IMR-90 (cell line): ENCODE data around the gene ACOD1. TPM values are rescaled to one million over a fixed set of nuclear protein-coding genes. Genes with fewer than 3 reads are reported as not detected.

Experiments
- ATAC-seq: fragments of 200-7000 bp; cut with Tn5 transposase; 2 replicates; pipeline ENCODE4 v1.9.1; 2020; ENCODE audit warnings: low read depth, mild to moderate bottlenecking, moderate library complexity
- BruUV-seq: library from RNA; stranded (reverse); fragments of 400-500 nt; replicated peaks from 2 replicates; lab custom pipeline; 2021; lab: Mats Ljungman, UMichigan
- CTCF ChIA-PET: fragments of 300-600 bp; formaldehyde crosslinking; extraction: SDS; loops from one replicate; lab custom pipeline; 2021; ENCODE audit warnings: antibody characterized with exemption; lab: Yijun Ruan, JAX
- POLR2A ChIA-PET: fragments of 300-600 bp; sonication (Branson Sonifier 250); formaldehyde crosslinking; loops from one replicate; lab custom pipeline; 2022; ENCODE audit warnings: antibody characterized with exemption; ENCODE audit not compliant: unreplicated experiment; lab: Charles Lee
- DNase-seq: peaks from one replicate; pipeline ENCODE4 v3.0.0; 2013
- H2AFZ ChIP-seq: replicated peaks from 2 replicates; pipeline ENCODE3; 2013; ENCODE audit warnings: low read length, mild to moderate bottlenecking; ENCODE audit not compliant: poor library complexity
- H2AK5ac ChIP-seq: 2 replicates; pipeline ENCODE4 v1.6.1; 2013; ENCODE audit warnings: low read depth, low read length, inconsistent platforms
- H2AK9ac ChIP-seq: replicated peaks from 2 replicates; pipeline ENCODE3; 2013; ENCODE audit warnings: mild to moderate bottlenecking, low read depth, low read length, moderate library complexity; ENCODE audit not compliant: poor library complexity
- H2BK120ac ChIP-seq: 2 replicates; pipeline ENCODE4 v1.6.1; 2013; ENCODE audit warnings: low read depth, low read length, inconsistent platforms
- H2BK15ac ChIP-seq: 3 replicates; pipeline ENCODE4 v1.6.1; 2013; ENCODE audit warnings: low read depth, low read length, inconsistent platforms
- H2BK20ac ChIP-seq: 2 replicates; pipeline ENCODE4 v1.6.1; 2013; ENCODE audit warnings: low read depth, mild to moderate bottlenecking, inconsistent platforms, low read length, moderate library complexity
- H2BK5ac ChIP-seq: 2 replicates; pipeline ENCODE4 v1.6.1; 2013; ENCODE audit warnings: mild to moderate bottlenecking, low read depth, low read length, inconsistent platforms; ENCODE audit not compliant: poor library complexity, severe bottlenecking
- H3K14ac ChIP-seq: replicated peaks from 2 replicates; pipeline ENCODE4 v1.6.1; 2013; ENCODE audit warnings: low read depth, low read length, inconsistent platforms
- H3K18ac ChIP-seq: 2 replicates; pipeline ENCODE4 v1.6.1; 2013; ENCODE audit warnings: low read depth, low read length, control low read depth
- H3K23ac ChIP-seq: 2 replicates; pipeline ENCODE4 v1.6.1; 2013; ENCODE audit warnings: low read depth, low read length, inconsistent platforms
- H3K27ac ChIP-seq: 2 replicates; pipeline ENCODE4 v1.5.1; 2013; ENCODE audit warnings: mild to moderate bottlenecking, control low read depth, low read length; ENCODE audit not compliant: insufficient read depth
- H3K27me3 ChIP-seq: 2 replicates; pipeline ENCODE4 v1.6.1; 2013; ENCODE audit warnings: low read length; ENCODE audit not compliant: control insufficient read depth, insufficient read depth
- H3K36me3 ChIP-seq: 2 replicates; pipeline ENCODE4 v1.6.1; 2013; ENCODE audit warnings: low read length, mixed read lengths; ENCODE audit not compliant: control insufficient read depth, insufficient read depth
- H3K4ac ChIP-seq: 2 replicates; pipeline ENCODE4 v1.6.1; 2013; ENCODE audit warnings: low read depth, low read length, inconsistent platforms
- H3K4me1 ChIP-seq: 2 replicates; pipeline ENCODE4 v1.6.1; 2013; ENCODE audit warnings: low read length, mixed read lengths; ENCODE audit not compliant: control insufficient read depth, insufficient read depth
- H3K4me2 ChIP-seq: 2 replicates; pipeline ENCODE4 v1.6.1; 2013; ENCODE audit warnings: low read depth, mild to moderate bottlenecking, control low read depth, low read length, moderate library complexity
- H3K4me3 ChIP-seq: 2 replicates; pipeline ENCODE4 v1.5.1; 2013; ENCODE audit warnings: low read depth, mild to moderate bottlenecking, control low read depth, low read length, moderate library complexity; ENCODE audit not compliant: insufficient read depth
- H3K56ac ChIP-seq: 2 replicates; pipeline ENCODE4 v1.6.1; 2013; ENCODE audit warnings: low read length, inconsistent platforms; ENCODE audit not compliant: insufficient read depth; ENCODE audit errors: extremely low read depth
- H3K79me1 ChIP-seq, 2 experiments: 2 replicates each; pipeline ENCODE4 v1.6.1; 2013; ENCODE audit warnings: low read length in 2 of 2, inconsistent platforms in 1 of 2, low read depth in 1 of 2
- H3K9ac ChIP-seq: 2 replicates; pipeline ENCODE4 v1.6.1; 2013; ENCODE audit warnings: low read depth, low read length, control low read depth
- H3K9me1 ChIP-seq: 2 replicates; pipeline ENCODE4 v1.6.1; 2013; ENCODE audit warnings: low read length, inconsistent platforms; ENCODE audit not compliant: insufficient read depth
- H3K9me3 ChIP-seq: 2 replicates; pipeline ENCODE4 v1.6.1; 2013; ENCODE audit warnings: low read length; ENCODE audit not compliant: control insufficient read depth, insufficient read depth
- H4K20me1 ChIP-seq: 2 replicates; pipeline ENCODE4 v1.6.1; 2013; ENCODE audit warnings: low read length, inconsistent platforms; ENCODE audit not compliant: insufficient read depth
- H4K5ac ChIP-seq: 2 replicates; pipeline ENCODE4 v1.6.1; 2013; ENCODE audit warnings: mild to moderate bottlenecking, low read depth, low read length, control low read depth
- H4K8ac ChIP-seq, 2 experiments: 2 replicates each; pipeline ENCODE4 v1.6.1; 2013; ENCODE audit warnings: low read depth in 2 of 2, low read length in 2 of 2, control low read depth in 1 of 2, inconsistent platforms in 1 of 2
- H4K91ac ChIP-seq: 2 replicates; pipeline ENCODE4 v1.6.1; 2013; ENCODE audit warnings: low read depth, low read length, inconsistent platforms; ENCODE audit not compliant: insufficient read depth
- BHLHE40 ChIP-seq: fragments of 150-350 bp; IDR thresholded peaks from 2 replicates; pipeline ENCODE4 v1.6.1; 2016; ENCODE audit warnings: mild to moderate bottlenecking, low read depth, low read length
- CEBPB ChIP-seq: IDR thresholded peaks from 2 replicates; pipeline ENCODE4 v1.6.1; 2012; ENCODE audit warnings: low read depth, low read length, improper control_type of control experiment
- CHD1 ChIP-seq: IDR thresholded peaks from 2 replicates; pipeline ENCODE4 v1.6.1; 2012; ENCODE audit warnings: low read depth, low read length, improper control_type of control experiment
- ELK1 ChIP-seq: fragments of 150-350 bp; IDR thresholded peaks from 2 replicates; pipeline ENCODE4 v1.6.1; 2016; ENCODE audit warnings: low read depth, mild to moderate bottlenecking, low read length, moderate library complexity, borderline replicate concordance
- MXI1 ChIP-seq: IDR thresholded peaks from 2 replicates; pipeline ENCODE4 v1.6.1; 2012; ENCODE audit warnings: low read depth, mild to moderate bottlenecking, low read length, moderate library complexity, borderline replicate concordance
- NFE2L2 ChIP-seq: fragments of 150-350 bp; IDR thresholded peaks from 2 replicates; pipeline ENCODE4 v1.6.1; 2016; ENCODE audit warnings: low read depth, mild to moderate bottlenecking, low read length
- POLR2A ChIP-seq: IDR thresholded peaks from 2 replicates; pipeline ENCODE4 v1.6.1; 2012; ENCODE audit warnings: mild to moderate bottlenecking, low read depth, low read length
- RAD21 ChIP-seq: IDR thresholded peaks from 2 replicates; pipeline ENCODE4 v1.6.1; 2012; ENCODE audit warnings: low read length, improper control_type of control experiment
- RFX5 ChIP-seq: IDR thresholded peaks from 2 replicates; pipeline ENCODE4 v1.8.0; 2012; ENCODE audit warnings: low read depth, mild to moderate bottlenecking, low read length, moderate library complexity
- WGBS, 2 experiments: methylation state at CpG; one replicate each; pipeline versions ENCODE4 v1.1.5 to v1.1.7; 2013; ENCODE audit warnings: missing lambda C conversion rate in 2 of 2; ENCODE audit not compliant: insufficient read length in 1 of 2; ENCODE audit errors: extremely low coverage in 2 of 2; 5-methylcytosine and 5-hydroxymethylcytosine counted together
- dilution Hi-C: fragments of 300-500 bp; cut with HindIII; formaldehyde crosslinking; loops from one replicate; pipeline ENCODE4 v1.14.3; 2018; ENCODE audit warnings: low sequenced_read_pairs; ENCODE audit not compliant: unreplicated experiment
- in situ Hi-C: fragments of 300-500 bp; cut with MboI; formaldehyde crosslinking; loops from 3 replicates; pipeline ENCODE4 v1.14.3; 2019; ENCODE audit warnings: low sequenced_read_pairs, inconsistent platforms, mixed read lengths
- intact Hi-C: fragments of 100-400 bp; cut with micrococcal nuclease; formaldehyde crosslinking; loops from 2 replicates; pipeline ENCODE4 v1.10.0; 2022
- polyA plus RNA-seq, 3 experiments: library from polyadenylated mRNA; depleted of rRNA; stranded (reverse); fragments of >200 nt; gene quantifications; 2 replicates each; pipeline ENCODE4 v1.2.3, GENCODE V29; 2012; ENCODE audit warnings: low replicate concordance in 1 of 3
- total RNA-seq: library from RNA; depleted of rRNA; stranded (reverse); fragments of >200 nt; gene quantifications from 2 replicates; pipeline ENCODE4 v1.2.3, GENCODE V29; 2012
- TF ChIP-seq, protein P1 (sequence below): fragments of 150-350 bp; IDR thresholded peaks from 2 replicates; pipeline ENCODE4 v1.6.1; 2017; ENCODE audit warnings: mild to moderate bottlenecking, antibody characterized with exemption, low read length, low read depth
- TF ChIP-seq, protein P2 (sequence below): conservative IDR thresholded peaks from 2 replicates; pipeline ENCODE4 v1.5.1; 2012; ENCODE audit warnings: mild to moderate bottlenecking, low read depth, low read length, improper control_type of control experiment

The ACOD1 gene
- total and polyA plus RNA-seq, 2 of the 4 experiments (the other 2 are of a cell fraction) = not detected

DNA sequence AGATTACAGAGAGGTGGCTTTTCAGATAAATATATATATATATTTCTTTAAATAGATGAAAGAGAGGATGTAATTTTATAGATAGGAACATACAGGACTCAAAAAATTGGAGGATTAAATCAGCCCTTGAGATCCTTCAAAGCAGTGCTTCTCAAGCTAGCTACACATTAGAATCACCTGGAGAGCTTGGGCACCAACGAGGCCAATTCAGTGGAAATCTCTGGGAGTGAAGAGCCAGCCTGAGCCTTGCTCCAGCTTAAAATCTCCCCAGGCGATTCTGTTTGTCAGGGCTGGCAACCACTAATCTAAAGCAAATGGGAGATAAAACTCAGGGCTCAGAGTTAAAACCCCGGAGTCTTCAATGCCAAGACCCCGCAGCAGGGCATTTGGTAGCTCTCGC lies 28.6 kb downstream of the ACOD1 start:
- in situ Hi-C loops (loop anchor here (25.0 kb wide), 1 partner anchor 1290 kb away; no protein-coding TSS in a partner anchor), intact Hi-C loops (no loop called here), dilution Hi-C loops (no loop called here)
- WGBS, 2 experiments = 58% methylated on average over 2 of the region's 5 CpGs; no CpG with 5 or more reads in 1 of the 2 experiments
- H3K27ac ChIP-seq = no peak overlapping the region
- H3K9me3 ChIP-seq = no peaks in the 10 kb centered on the region
- ChIA-PET POLR2A (no interaction called here), CTCF (interaction anchor here (0.6 kb wide), 1 partner anchor 1529 kb away, joined by 6 read pairs; no protein-coding TSS in a partner anchor)
- no peak overlapping the region for H2AK9ac ChIP-seq
- no peak overlapping the region for H3K14ac ChIP-seq
- H3K79me1 ChIP-seq = no peaks in the 10 kb centered on the region
- peaks cover 26% of the 10 kb centered on the region for H3K27me3 ChIP-seq
- H2AK5ac ChIP-seq = no peak overlapping the region
- no peak overlapping the region for H3K4ac ChIP-seq
- no peaks in the 10 kb centered on the region for H3K9me1 ChIP-seq
- H4K20me1 ChIP-seq = no peaks in the 10 kb centered on the region
- no peak overlapping the region for H4K5ac ChIP-seq
- no peak overlapping the region for H4K91ac ChIP-seq
- no peak overlapping the region for H3K9ac ChIP-seq
- ATAC-seq = no peak
- no peak for DNase-seq
- H2AFZ ChIP-seq = no peak overlapping the region
- TF ChIP-seq ELK1 (no peak), BHLHE40 (no peak), RFX5 (no peak), NFE2L2 (no peak), MXI1 (no peak), POLR2A (no peak), CHD1 (no peak), CEBPB (no peak), RAD21 (no peak)
- TF ChIP-seq, protein P1, sequence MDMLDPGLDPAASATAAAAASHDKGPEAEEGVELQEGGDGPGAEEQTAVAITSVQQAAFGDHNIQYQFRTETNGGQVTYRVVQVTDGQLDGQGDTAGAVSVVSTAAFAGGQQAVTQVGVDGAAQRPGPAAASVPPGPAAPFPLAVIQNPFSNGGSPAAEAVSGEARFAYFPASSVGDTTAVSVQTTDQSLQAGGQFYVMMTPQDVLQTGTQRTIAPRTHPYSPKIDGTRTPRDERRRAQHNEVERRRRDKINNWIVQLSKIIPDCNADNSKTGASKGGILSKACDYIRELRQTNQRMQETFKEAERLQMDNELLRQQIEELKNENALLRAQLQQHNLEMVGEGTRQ = no peak
- TF ChIP-seq, protein P2, sequence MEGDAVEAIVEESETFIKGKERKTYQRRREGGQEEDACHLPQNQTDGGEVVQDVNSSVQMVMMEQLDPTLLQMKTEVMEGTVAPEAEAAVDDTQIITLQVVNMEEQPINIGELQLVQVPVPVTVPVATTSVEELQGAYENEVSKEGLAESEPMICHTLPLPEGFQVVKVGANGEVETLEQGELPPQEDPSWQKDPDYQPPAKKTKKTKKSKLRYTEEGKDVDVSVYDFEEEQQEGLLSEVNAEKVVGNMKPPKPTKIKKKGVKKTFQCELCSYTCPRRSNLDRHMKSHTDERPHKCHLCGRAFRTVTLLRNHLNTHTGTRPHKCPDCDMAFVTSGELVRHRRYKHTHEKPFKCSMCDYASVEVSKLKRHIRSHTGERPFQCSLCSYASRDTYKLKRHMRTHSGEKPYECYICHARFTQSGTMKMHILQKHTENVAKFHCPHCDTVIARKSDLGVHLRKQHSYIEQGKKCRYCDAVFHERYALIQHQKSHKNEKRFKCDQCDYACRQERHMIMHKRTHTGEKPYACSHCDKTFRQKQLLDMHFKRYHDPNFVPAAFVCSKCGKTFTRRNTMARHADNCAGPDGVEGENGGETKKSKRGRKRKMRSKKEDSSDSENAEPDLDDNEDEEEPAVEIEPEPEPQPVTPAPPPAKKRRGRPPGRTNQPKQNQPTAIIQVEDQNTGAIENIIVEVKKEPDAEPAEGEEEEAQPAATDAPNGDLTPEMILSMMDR = no peak
- BruUV-seq = no TSS peak
- no peak overlapping the region for H3K23ac ChIP-seq
- H2BK120ac ChIP-seq = no peak overlapping the region
- H2BK5ac ChIP-seq = no peak overlapping the region
- no peak overlapping the region for H2BK15ac ChIP-seq
- H3K18ac ChIP-seq = no peak overlapping the region
- no peaks in the 10 kb centered on the region for H3K4me1 ChIP-seq
- no peak overlapping the region for H3K56ac ChIP-seq
- no peak overlapping the region for H3K4me3 ChIP-seq
- H3K4me2 ChIP-seq = no peak overlapping the region
- no peaks in the 10 kb centered on the region for H3K36me3 ChIP-seq
- no peak overlapping the region for H4K8ac ChIP-seq
- H2BK20ac ChIP-seq = no peak overlapping the region
